Inferior parietal cortex (tissue), 1 donor: ENCODE measurements around the gene CCSER1.
"Not testable (repeated sequence)": the region's sequence is repeated elsewhere in the genome, so short reads cannot be mapped to it uniquely, and the experiment has no call there.

ENCODE experiments used
- DNase-seq: peaks from one replicate; pipeline ENCODE4 v3.0.0-alpha.2; 2016; ENCODE audit errors: extremely low spot score

Gene CCSER1

DNA sequence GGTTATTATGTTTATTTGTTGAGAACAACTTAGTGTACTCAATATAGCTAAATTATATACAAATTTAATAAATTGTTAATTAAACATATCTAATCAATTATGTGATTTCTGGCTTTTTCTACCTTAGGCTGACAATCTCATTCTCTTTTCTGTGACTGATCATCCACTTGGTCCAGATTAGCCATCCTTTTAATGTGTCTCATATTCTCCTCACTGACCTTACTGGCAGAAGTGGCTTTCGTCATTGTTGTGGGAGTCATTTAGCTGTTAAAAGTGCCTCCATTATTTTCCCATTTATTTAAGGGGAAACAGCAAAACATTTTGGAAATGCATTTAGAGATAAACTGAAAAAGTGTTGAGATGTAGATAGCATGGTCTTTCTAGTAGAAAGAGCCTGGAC is 172.2 kb downstream of the CCSER1 start:
- no peak for DNase-seq

DNA sequence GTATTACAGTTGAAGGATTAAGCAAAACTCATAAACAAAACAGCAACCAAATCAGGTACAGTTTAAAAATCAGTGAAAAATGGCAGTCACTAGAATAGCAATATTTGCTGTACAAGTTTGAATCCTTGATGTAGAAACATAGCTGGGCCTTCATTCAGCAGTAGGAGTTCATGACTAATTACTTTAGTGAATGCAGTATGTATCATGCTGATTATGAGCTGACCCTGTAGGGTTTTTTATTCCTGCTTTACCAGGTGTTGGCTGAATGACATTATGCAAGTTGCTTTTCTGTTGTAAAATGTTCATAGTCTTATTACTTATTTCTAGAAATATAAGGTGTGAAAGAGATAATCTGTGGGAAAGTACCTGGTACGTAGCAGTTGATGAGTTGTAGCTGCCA is 179.6 kb downstream of the CCSER1 start:
- DNase-seq = no peak

GRCh38 chr4:90317140-90317539 is 189.9 kb downstream of the CCSER1 start:
- DNase-seq = not testable (repeated sequence)

- DNase-seq = no peak
Measured at GRCh38 chr4:90317785-90318184, 190.6 kb downstream of the CCSER1 start.

- peak; percentile 19 for DNase-seq
Measured at GRCh38 chr4:90318193-90318592, 191.0 kb downstream of the CCSER1 start.

DNA sequence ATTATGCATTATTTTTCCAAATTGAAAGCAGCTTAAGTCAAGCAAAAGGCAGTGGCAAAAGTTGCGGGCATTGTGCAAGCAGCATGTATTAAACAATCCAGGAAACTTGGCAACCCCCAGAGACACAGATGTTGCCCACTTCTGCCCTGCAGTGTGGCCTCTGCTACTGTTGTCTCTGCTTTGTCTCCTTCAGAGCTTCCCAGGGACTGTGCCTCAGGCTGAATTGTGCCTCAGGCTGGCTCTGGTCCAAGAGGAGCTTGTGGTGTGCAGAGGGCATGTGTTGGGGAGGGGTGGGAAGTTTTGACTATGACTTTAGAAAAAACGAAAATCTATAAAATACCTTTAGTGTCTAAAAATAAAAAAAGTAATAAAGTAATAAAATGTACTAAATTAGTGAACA is 201.4 kb downstream of the CCSER1 start:
- no peak for DNase-seq

- no peak for DNase-seq
Measured at GRCh38 chr4:90330546-90330945, 203.4 kb downstream of the CCSER1 start.

DNA sequence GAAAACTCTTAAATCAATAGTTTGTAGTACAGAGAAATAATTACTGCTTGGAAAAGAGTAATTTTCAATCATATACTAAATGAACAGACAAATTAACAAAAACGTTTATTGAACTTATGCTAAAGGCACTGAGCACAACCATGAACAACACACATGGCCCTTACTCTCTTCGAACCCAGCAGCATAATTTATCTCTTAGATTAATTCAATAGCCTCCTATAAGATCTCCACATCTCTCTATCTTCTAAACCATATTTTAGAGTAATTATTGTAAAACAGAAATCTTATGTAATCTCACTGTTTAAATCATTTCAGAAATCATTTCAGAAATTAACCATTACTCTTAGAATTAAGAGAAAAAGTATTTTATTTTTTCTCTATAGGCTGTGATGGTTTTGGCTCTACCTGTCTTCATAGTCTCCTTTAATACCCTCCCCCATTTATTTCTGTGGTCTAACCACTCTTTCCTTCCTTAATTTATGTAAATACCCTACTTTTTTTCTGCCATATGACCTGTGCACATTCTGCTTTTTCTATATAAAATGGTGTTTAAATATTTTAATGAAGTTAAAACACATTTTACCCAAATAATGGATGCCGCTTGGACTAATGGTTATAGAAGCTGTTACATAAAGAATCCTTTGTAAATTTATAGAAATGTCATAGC is 218.5 kb downstream of the CCSER1 start:
- no peak for DNase-seq

GRCh38 chr4:90349636-90350035 is 222.4 kb downstream of the CCSER1 start:
- no peak for DNase-seq

GRCh38 chr4:90357117-90357710 is 230.0 kb downstream of the CCSER1 start:
- peak; percentile 47 for DNase-seq

DNA sequence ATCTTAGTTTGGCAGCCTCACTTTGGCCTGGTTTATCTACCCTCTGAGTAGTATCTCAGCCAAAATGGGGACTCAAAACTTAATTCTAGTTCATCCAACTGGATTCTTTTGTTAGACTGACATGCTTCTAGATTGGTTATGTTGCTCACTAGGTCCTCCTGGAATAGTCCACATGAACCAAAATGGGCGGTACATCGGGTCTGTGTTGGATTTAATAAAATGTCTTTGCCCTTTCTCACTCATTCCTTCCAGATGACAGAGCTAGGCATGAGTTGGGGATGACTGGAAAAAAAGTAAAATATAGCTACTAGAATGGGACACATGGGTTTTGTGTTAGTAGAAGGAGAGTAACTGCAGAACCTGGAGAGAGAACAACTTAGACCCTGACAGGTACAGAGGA is 247.9 kb downstream of the CCSER1 start:
- no peak for DNase-seq

DNA sequence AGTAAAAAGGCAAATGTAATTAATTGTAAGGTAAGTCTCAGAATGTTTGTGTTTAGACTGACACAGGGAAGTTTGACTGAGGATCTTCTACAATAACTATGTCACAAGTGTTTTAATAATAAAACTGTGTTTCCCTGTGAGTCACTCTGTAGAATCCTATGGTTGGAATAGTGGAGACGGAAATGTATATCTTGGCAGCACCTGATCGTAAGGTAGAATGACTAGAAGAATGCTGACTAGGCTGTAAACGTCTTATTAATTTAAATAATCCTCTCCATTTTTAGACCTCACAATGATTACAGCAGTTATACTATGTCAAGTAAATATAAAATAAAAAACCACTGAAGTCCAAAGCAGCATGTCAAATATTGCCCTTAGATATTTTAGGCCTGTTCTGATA is 266.0 kb downstream of the CCSER1 start:
- DNase-seq = no peak

- DNase-seq = no peak
Measured at GRCh38 chr4:90403781-90404180, 276.6 kb downstream of the CCSER1 start.

- DNase-seq = not testable (repeated sequence)
Measured at GRCh38 chr4:90407897-90408296, 280.7 kb downstream of the CCSER1 start.

DNA sequence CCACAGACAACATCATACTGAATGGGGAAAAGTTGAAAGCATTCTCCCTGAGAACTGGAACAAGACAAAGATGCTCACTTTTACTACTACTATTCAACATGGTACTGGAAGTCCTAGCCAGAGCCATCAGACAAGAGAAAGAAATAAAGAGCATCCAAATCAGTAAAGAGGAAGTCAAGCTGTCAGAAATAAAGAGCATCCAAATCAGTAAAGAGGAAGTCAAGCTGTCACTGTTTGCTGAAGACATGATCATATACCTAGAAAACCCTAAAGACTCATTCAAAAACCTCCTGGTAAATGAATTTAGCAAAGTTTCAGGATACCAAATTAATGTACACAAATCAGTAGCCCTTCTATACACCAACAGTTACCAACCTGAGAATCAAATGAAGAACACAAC is 285.6 kb downstream of the CCSER1 start:
- not testable (repeated sequence) for DNase-seq

DNA sequence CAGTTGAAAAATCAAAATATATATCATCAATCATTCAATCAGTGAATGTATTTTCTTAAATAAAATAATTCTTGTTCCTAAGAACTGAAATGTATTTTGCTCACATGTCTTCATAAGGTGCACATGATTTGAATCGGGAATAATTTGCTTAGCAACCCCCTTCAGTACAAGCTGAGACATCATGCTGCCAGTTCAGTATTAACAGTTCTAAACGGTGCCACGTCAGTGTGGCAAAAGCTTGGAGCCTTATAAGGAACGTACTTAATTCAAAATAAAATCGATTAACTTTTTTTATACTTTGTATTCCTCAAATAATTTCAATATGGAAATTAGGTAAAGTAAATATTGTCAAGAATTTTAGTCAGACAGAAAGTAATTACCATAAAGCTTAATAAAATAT is 287.9 kb downstream of the CCSER1 start:
- DNase-seq = no peak

DNA sequence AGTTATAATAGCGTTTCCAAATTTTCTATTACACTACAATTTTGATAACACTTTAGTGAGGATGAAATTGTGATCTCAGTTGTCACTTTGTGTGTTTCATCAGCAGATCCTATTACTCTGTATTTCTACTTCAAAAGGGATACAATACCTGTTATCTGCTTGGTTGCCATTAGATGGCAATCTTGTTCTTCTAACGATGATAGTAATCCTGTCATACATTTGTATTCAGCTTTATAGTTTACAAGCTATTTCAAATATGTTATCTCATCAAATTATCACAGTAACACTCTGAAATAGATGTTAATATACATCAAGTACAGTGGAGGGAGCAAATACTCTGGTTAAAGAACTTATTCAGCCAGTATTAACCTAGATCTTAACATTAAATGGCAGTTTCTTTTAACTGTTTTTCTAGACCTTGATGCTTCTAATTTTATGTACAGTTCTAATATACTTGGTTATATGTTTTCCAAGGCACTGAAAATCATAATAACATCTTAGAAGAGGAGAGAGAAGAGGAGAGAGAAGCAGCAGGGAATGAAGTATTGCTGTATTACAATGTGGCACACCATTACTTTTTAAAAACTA is 292.0 kb downstream of the CCSER1 start:
- peak; percentile 67 for DNase-seq

DNA sequence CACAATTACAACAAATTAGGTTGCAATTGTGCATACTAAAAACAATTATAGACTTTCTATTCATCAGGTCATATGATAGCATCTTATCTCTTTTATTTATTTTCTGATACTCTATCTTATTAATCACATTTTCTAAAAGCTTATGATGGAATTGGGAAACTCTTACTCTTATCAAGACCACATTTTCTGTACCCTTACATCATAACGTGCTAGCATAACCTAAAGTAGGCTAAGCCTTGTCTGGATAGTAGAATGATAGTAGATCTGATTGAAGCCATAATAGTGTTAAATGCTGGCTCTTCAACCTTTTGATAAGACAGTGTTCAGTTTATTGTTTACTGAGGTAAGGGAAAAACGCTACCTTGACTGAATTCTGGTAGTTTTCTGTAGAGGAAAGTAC is 294.0 kb downstream of the CCSER1 start:
- no peak for DNase-seq

DNA sequence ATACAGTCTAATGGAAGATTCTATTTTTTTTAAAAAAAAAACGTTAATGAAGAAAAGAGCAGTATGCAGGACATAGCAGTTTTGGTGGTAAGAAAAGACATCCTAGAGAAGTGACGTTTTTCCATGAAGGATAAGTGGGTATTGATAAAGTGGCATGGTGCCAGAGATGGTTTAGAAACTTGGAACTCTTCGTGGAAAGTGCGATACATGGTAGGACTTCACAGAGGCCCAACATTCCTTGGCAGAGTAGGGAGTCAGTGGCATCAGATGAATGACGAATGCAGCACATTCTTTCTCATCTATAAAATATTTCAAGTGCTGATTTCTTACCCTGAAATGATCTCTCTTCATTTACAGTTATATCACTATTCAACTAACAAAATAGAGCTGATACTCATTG is 298.7 kb downstream of the CCSER1 start:
- no peak for DNase-seq

DNA sequence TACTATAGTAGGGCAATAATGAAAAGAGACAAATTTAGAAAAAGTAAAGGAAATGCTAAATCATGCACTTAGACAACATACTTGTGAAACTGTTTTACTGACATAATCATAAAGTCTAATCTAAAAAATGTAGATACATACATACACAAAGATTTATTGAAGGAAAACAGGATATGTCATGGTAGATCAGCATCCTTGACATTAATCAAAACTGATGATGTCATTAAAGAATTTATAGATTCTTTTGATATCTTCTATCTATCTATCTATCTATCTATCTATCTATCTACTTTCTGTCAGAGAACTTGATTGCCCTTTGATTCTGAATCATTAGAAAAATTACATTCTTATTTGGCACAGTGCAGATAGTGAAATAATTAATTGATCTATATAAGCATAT is 311.3 kb downstream of the CCSER1 start:
- DNase-seq = no peak

DNA sequence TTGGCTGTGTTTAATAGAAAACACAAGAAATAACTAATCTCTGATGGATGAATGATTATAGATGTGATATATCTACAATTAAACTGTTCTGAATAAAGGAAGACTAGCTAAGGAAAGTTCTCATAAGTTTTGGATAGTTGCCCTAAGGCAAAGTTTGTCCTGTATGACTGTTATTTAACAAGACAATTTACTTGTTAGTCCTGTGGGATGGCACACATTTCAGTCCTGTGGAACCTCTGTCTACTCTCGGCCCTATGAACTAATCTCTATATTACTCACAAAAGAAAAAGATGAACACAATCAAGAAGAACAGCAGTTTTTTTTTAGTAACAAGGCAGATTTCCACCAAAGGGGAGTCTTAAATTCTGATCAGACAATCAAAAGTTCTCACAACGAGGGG is 314.6 kb downstream of the CCSER1 start:
- no peak for DNase-seq

DNA sequence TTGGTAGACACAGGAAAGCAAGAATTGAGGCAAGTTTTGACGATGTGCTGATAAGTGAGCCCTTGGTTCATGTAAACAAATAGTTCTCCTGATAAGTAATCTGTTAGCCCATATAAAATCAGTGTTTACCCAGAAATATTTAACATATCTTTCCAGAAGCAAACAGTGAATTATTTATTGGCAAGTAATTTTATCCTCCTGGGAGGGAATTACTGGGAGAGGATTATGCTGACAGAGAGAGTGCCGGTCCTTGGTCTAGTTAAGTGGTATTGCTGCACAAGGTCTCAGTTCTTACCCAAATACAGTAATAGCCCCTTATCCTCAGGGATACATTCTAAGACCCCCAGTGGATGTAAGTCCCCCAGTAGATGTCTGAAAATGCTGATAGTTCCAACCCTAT is 315.4 kb downstream of the CCSER1 start:
- no peak for DNase-seq

DNA sequence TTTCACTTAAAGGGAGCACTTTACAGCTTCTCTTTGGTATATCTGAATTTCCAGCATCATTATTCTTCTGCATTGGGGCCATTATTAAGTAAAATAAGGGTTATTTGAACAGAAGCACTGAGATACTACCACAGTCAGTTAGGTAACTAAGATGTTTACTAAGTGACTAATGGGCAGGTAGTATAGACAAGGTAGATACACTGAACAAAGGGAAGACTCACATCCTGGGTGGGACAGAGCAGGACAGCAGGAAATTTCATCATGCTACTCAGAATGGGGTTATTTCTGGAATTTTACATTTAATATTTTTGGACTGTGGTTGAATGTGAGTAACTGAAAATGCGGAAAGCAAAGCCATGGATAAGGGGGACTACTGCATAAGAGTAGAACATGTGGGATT is 316.0 kb downstream of the CCSER1 start:
- no peak for DNase-seq

DNA sequence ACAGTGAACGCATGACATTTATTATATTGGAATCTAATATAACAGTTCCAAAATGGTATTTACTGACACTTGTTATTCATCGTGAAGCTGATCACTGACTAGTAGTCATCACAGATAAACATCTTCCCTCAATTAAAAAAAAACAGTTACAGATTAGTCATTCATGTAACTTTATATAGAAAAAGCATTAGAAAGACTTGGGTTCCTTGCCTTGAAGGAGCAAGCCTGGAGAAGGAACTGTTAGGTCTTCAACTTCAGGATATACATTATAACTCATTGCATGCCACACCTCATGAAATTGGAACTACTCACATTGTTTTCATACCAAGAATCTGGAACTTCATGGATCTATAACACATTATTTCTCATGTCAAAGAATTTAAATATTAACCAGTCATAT is 317.7 kb downstream of the CCSER1 start:
- no peak for DNase-seq
